ENCODE results near the gene RPL37.

GRCh38 chr5:40831346-40832210 is 3.4 kb downstream of the RPL37 start:
- TF ChIP-seq CTCF (IDR thresholded peaks at IDR 0.05; ENCODE audit: low read depth, low read length, poor library complexity, severe bottlenecking) (no peak), EZH2phosphoT487 (IDR thresholded peaks at IDR 0.05; ENCODE audit: borderline replicate concordance, low read length) (no peak)

Data from DOHH2 (cell line).